ENCODE measurements around the gene ACTA2.

The ACTA2 gene

GRCh38 chr10:88920198-88920597 is 32.4 kb downstream of the ACTA2 start:
- H2BK12ac ChIP-seq (ENCODE audit: low read length): no peak overlapping the region
- DNase-seq (ENCODE audit: low spot score): no peak
- H2AFZ ChIP-seq (ENCODE audit: low read length): no peak overlapping the region
- H4K8ac ChIP-seq (ENCODE audit: low read depth, low read length): no peak overlapping the region
- H3K4me2 ChIP-seq (ENCODE audit: insufficient read depth, low read length, poor library complexity, severe bottlenecking): no peak overlapping the region
- no peak overlapping the region for H3K18ac ChIP-seq (ENCODE audit: low read length)
- H2BK15ac ChIP-seq (ENCODE audit: low read length): no peak overlapping the region
- H3K23ac ChIP-seq (ENCODE audit: low read depth, low read length, poor library complexity): no peak overlapping the region
- no peaks in the 10 kb centered on the region for H3K9me3 ChIP-seq (replicated peaks in 1 of 2; ENCODE audit: control insufficient read depth in 2 of 2, insufficient read depth in 1 of 2, low read depth in 1 of 2, low read length in 2 of 2)
- no peak overlapping the region for H2BK120ac ChIP-seq (ENCODE audit: low read depth, low read length)
- H3K27ac ChIP-seq (replicated peaks; ENCODE audit: low read length): no peak overlapping the region
- no peaks in the 10 kb centered on the region for H3K36me3 ChIP-seq (replicated peaks in 1 of 2; ENCODE audit: control insufficient read depth in 2 of 2, insufficient read depth in 2 of 2, low read length in 2 of 2)
- H3K27me3 ChIP-seq (ENCODE audit: control insufficient read depth in 3 of 3, insufficient read depth in 3 of 3, low read depth in 1 of 3, low read length in 3 of 3): no peaks in the 10 kb centered on the region
- H4K91ac ChIP-seq (ENCODE audit: low read depth, low read length, poor library complexity): no peak overlapping the region
- H3K79me1 ChIP-seq (ENCODE audit: low read depth, low read length): no peaks in the 10 kb centered on the region
- no peak overlapping the region for H3K14ac ChIP-seq (ENCODE audit: low read length)
- H2AK5ac ChIP-seq (ENCODE audit: low read depth, low read length): no peak overlapping the region
- no peak overlapping the region for H3K4me3 ChIP-seq (ENCODE audit: low read length in 2 of 2)
- no peak overlapping the region for H3K4ac ChIP-seq (ENCODE audit: low read length)
- H3K9ac ChIP-seq (ENCODE audit: low read depth, low read length, poor library complexity): no peak overlapping the region
- H3K4me1 ChIP-seq (ENCODE audit: control insufficient read depth in 2 of 2, insufficient read depth in 1 of 2, low read depth in 1 of 2, low read length in 2 of 2): no peaks in the 10 kb centered on the region
- no CpG with 5 or more reads among the region's 2 CpGs for WGBS, 2 donors (ENCODE audit: extremely low coverage in 2 of 2, insufficient read length in 2 of 2, insufficient replicate concordance in 1 of 2)
- H2BK5ac ChIP-seq (ENCODE audit: low read length): no peak overlapping the region

- Histone ChIP-seq H4K91ac (ENCODE audit: low read depth, low read length, poor library complexity) (no peak overlapping the region), H3K23ac (ENCODE audit: low read depth, low read length, poor library complexity) (no peak overlapping the region), H4K8ac (ENCODE audit: low read depth, low read length) (no peak overlapping the region), H3K4me1 (ENCODE audit: control insufficient read depth in 2 of 2, insufficient read depth in 1 of 2, low read depth in 1 of 2, low read length in 2 of 2) (no peaks in the 10 kb centered on the region), H3K27me3 (ENCODE audit: control insufficient read depth in 3 of 3, insufficient read depth in 3 of 3, low read depth in 1 of 3, low read length in 3 of 3) (no peaks in the 10 kb centered on the region), H3K9me3 (replicated peaks in 1 of 2; ENCODE audit: control insufficient read depth in 2 of 2, insufficient read depth in 1 of 2, low read depth in 1 of 2, low read length in 2 of 2) (no peaks in the 10 kb centered on the region), H3K4ac (ENCODE audit: low read length) (no peak overlapping the region), H3K27ac (replicated peaks; ENCODE audit: low read length) (no peak overlapping the region), H2AFZ (ENCODE audit: low read length) (no peak overlapping the region), H2AK5ac (ENCODE audit: low read depth, low read length) (no peak overlapping the region), H2BK120ac (ENCODE audit: low read depth, low read length) (no peak overlapping the region), H3K18ac (ENCODE audit: low read length) (no peak overlapping the region), H3K4me3 (ENCODE audit: low read length in 2 of 2) (no peak overlapping the region), H3K9ac (ENCODE audit: low read depth, low read length, poor library complexity) (no peak overlapping the region), H3K79me1 (ENCODE audit: low read depth, low read length) (no peaks in the 10 kb centered on the region), H3K4me2 (ENCODE audit: insufficient read depth, low read length, poor library complexity, severe bottlenecking) (no peak overlapping the region), H3K36me3 (replicated peaks in 1 of 2; ENCODE audit: control insufficient read depth in 2 of 2, insufficient read depth in 2 of 2, low read length in 2 of 2) (no peaks in the 10 kb centered on the region), H2BK12ac (ENCODE audit: low read length) (no peak overlapping the region), H2BK15ac (ENCODE audit: low read length) (no peak overlapping the region), H3K14ac (ENCODE audit: low read length) (no peak overlapping the region), H2BK5ac (ENCODE audit: low read length) (no peak overlapping the region)
- DNase-seq (ENCODE audit: low spot score): no peak
- WGBS, 2 donors (ENCODE audit: extremely low coverage in 2 of 2, insufficient read length in 2 of 2, insufficient replicate concordance in 1 of 2): no CpG with 5 or more reads among the region's 1 CpG
Observed at GRCh38 chr10:88919041-88919440, 33.5 kb downstream of the ACTA2 start.

- H2AK5ac ChIP-seq (ENCODE audit: low read depth, low read length): no peak overlapping the region
- no peak overlapping the region for H4K91ac ChIP-seq (ENCODE audit: low read depth, low read length, poor library complexity)
- DNase-seq (ENCODE audit: low spot score): no peak
- no peak overlapping the region for H2BK5ac ChIP-seq (ENCODE audit: low read length)
- H3K14ac ChIP-seq (ENCODE audit: low read length): no peak overlapping the region
- no peak overlapping the region for H2AFZ ChIP-seq (ENCODE audit: low read length)
- no peak overlapping the region for H3K27ac ChIP-seq (replicated peaks; ENCODE audit: low read length)
- H3K4ac ChIP-seq (ENCODE audit: low read length): no peak overlapping the region
- no peak overlapping the region for H2BK120ac ChIP-seq (ENCODE audit: low read depth, low read length)
- no peaks in the 10 kb centered on the region for H3K4me1 ChIP-seq (ENCODE audit: control insufficient read depth in 2 of 2, insufficient read depth in 1 of 2, low read depth in 1 of 2, low read length in 2 of 2)
- no peak overlapping the region for H3K23ac ChIP-seq (ENCODE audit: low read depth, low read length, poor library complexity)
- H2BK15ac ChIP-seq (ENCODE audit: low read length): no peak overlapping the region
- no peaks in the 10 kb centered on the region for H3K27me3 ChIP-seq (ENCODE audit: control insufficient read depth in 3 of 3, insufficient read depth in 3 of 3, low read depth in 1 of 3, low read length in 3 of 3)
- H4K8ac ChIP-seq (ENCODE audit: low read depth, low read length): no peak overlapping the region
- H3K79me1 ChIP-seq (ENCODE audit: low read depth, low read length): no peaks in the 10 kb centered on the region
- WGBS, 2 donors (ENCODE audit: extremely low coverage in 2 of 2, insufficient read length in 2 of 2, insufficient replicate concordance in 1 of 2): no CpG with 5 or more reads among the region's 3 CpGs
- H3K9ac ChIP-seq (ENCODE audit: low read depth, low read length, poor library complexity): no peak overlapping the region
- no peak overlapping the region for H3K4me3 ChIP-seq (ENCODE audit: low read length in 2 of 2)
- no peak overlapping the region for H3K18ac ChIP-seq (ENCODE audit: low read length)
- no peak overlapping the region for H2BK12ac ChIP-seq (ENCODE audit: low read length)
- no peaks in the 10 kb centered on the region for H3K36me3 ChIP-seq (replicated peaks in 1 of 2; ENCODE audit: control insufficient read depth in 2 of 2, insufficient read depth in 2 of 2, low read length in 2 of 2)
- no peak overlapping the region for H3K4me2 ChIP-seq (ENCODE audit: insufficient read depth, low read length, poor library complexity, severe bottlenecking)
- no peaks in the 10 kb centered on the region for H3K9me3 ChIP-seq (replicated peaks in 1 of 2; ENCODE audit: control insufficient read depth in 2 of 2, insufficient read depth in 1 of 2, low read depth in 1 of 2, low read length in 2 of 2)
Observed at GRCh38 chr10:88918191-88918905, 34.2 kb downstream of the ACTA2 start.

- H3K4ac ChIP-seq (ENCODE audit: low read length): no peak overlapping the region
- H3K27ac ChIP-seq (replicated peaks; ENCODE audit: low read length): no peak overlapping the region
- WGBS, 2 donors (ENCODE audit: extremely low coverage in 2 of 2, insufficient read length in 2 of 2, insufficient replicate concordance in 1 of 2): no CpG with 5 or more reads among the region's 3 CpGs
- H3K4me1 ChIP-seq (ENCODE audit: control insufficient read depth in 2 of 2, insufficient read depth in 1 of 2, low read depth in 1 of 2, low read length in 2 of 2): peaks cover 0 to 2% of the 10 kb centered on the region in 2 donors
- H3K9me3 ChIP-seq (replicated peaks in 1 of 2; ENCODE audit: control insufficient read depth in 2 of 2, insufficient read depth in 1 of 2, low read depth in 1 of 2, low read length in 2 of 2): no peaks in the 10 kb centered on the region
- no peak overlapping the region for H3K4me3 ChIP-seq (ENCODE audit: low read length in 2 of 2)
- H3K4me2 ChIP-seq (ENCODE audit: insufficient read depth, low read length, poor library complexity, severe bottlenecking): no peak overlapping the region
- no peaks in the 10 kb centered on the region for H3K36me3 ChIP-seq (replicated peaks in 1 of 2; ENCODE audit: control insufficient read depth in 2 of 2, insufficient read depth in 2 of 2, low read length in 2 of 2)
- no peaks in the 10 kb centered on the region for H3K27me3 ChIP-seq (ENCODE audit: control insufficient read depth in 3 of 3, insufficient read depth in 3 of 3, low read depth in 1 of 3, low read length in 3 of 3)
- H2BK15ac ChIP-seq (ENCODE audit: low read length): no peak overlapping the region
- H2BK12ac ChIP-seq (ENCODE audit: low read length): no peak overlapping the region
- no peak overlapping the region for H2AK5ac ChIP-seq (ENCODE audit: low read depth, low read length)
- no peak overlapping the region for H4K8ac ChIP-seq (ENCODE audit: low read depth, low read length)
- no peak overlapping the region for H3K18ac ChIP-seq (ENCODE audit: low read length)
- H3K9ac ChIP-seq (ENCODE audit: low read depth, low read length, poor library complexity): no peak overlapping the region
- H3K23ac ChIP-seq (ENCODE audit: low read depth, low read length, poor library complexity): no peak overlapping the region
- no peaks in the 10 kb centered on the region for H3K79me1 ChIP-seq (ENCODE audit: low read depth, low read length)
- no peak overlapping the region for H4K91ac ChIP-seq (ENCODE audit: low read depth, low read length, poor library complexity)
- no peak overlapping the region for H2AFZ ChIP-seq (ENCODE audit: low read length)
- DNase-seq (ENCODE audit: low spot score): no peak
- no peak overlapping the region for H3K14ac ChIP-seq (ENCODE audit: low read length)
- no peak overlapping the region for H2BK120ac ChIP-seq (ENCODE audit: low read depth, low read length)
- H2BK5ac ChIP-seq (ENCODE audit: low read length): no peak overlapping the region
Observed at GRCh38 chr10:88916986-88917385, 35.6 kb downstream of the ACTA2 start.

Measured in neuronal stem cell (in vitro differentiated cells).